Naive thymus-derived CD4-positive, alpha-beta T cell (primary cell): ENCODE results near the gene CBLB. TPM values are rescaled to one million over a fixed set of nuclear protein-coding genes. Genes with fewer than 3 reads are reported as not detected.

ENCODE experiments used
- ATAC-seq: fragments of 150-1000 bp; cut with Tn5 transposase; 2 replicates; pipeline ENCODE4 v1.10.0; 2021; ENCODE audit warnings: mild to moderate bottlenecking, moderate library complexity
- CTCF ChIA-PET: fragments of 350-600 bp; sonication (Branson Sonifier 250); formaldehyde crosslinking; loops from one replicate; lab custom pipeline; 2021; ENCODE audit warnings: antibody characterized with exemption; lab: Charles Lee
- POLR2A ChIA-PET: fragments of 350-600 bp; sonication (Branson Sonifier 250); formaldehyde crosslinking; loops from one replicate; lab custom pipeline; 2021; ENCODE audit warnings: antibody characterized with exemption, inconsistent platforms; lab: Charles Lee
- DNase-seq, 9 donors: peaks; one replicate each; pipeline versions ENCODE4 v3.0.0 to v3.0.0-alpha.2; 2020 to 2022; ENCODE audit warnings: mixed read lengths in 1 of 9
- H3K27ac ChIP-seq: one replicate; pipeline ENCODE4 v1.7.0; 2013; ENCODE audit warnings: mild to moderate bottlenecking, low read depth, low read length, moderate library complexity
- H3K27me3 ChIP-seq, 2 donors: one replicate each; pipeline ENCODE4 v1.7.0; 2013; ENCODE audit warnings: low read length in 2 of 2, mild to moderate bottlenecking in 2 of 2, moderate library complexity in 2 of 2; ENCODE audit not compliant: control insufficient read depth in 2 of 2, insufficient read depth in 2 of 2
- H3K36me3 ChIP-seq, 3 experiments: 1 replicate in 2 of 3; 2 replicates in 1 of 3; pipeline ENCODE4 v1.7.0; 2013; ENCODE audit warnings: low read length in 3 of 3, mild to moderate bottlenecking in 3 of 3, moderate library complexity in 1 of 3; ENCODE audit not compliant: insufficient read depth in 3 of 3, control insufficient read depth in 2 of 3
- H3K4me1 ChIP-seq, 2 donors: one replicate each; pipeline ENCODE4 v1.7.0; 2013; ENCODE audit warnings: low read length in 2 of 2, mild to moderate bottlenecking in 2 of 2, moderate library complexity in 1 of 2; ENCODE audit not compliant: control insufficient read depth in 2 of 2, insufficient read depth in 2 of 2
- H3K4me3 ChIP-seq: 2 replicates; pipeline ENCODE4 v1.7.0; 2013; ENCODE audit warnings: mild to moderate bottlenecking, low read length
- H3K9me3 ChIP-seq, 3 experiments: 1 replicate in 2 of 3; 2 replicates in 1 of 3; pipeline ENCODE4 v1.7.0; 2013; ENCODE audit warnings: low read length in 3 of 3; ENCODE audit not compliant: control insufficient read depth in 2 of 3
- H3K27ac Mint-ChIP-seq, 9 donors: one replicate each; pipeline ENCODE4 v1.8.0; 2020 to 2022; ENCODE audit warnings: mixed read lengths in 9 of 9, mild to moderate bottlenecking in 8 of 9, moderate library complexity in 5 of 9, inconsistent platforms in 2 of 9
- H3K27me3 Mint-ChIP-seq, 5 donors: one replicate each; pipeline ENCODE4 v1.8.0; 2021 to 2022; ENCODE audit warnings: mixed read lengths in 5 of 5, mild to moderate bottlenecking in 1 of 5
- H3K36me3 Mint-ChIP-seq, 5 donors: one replicate each; pipeline ENCODE4 v1.8.0; 2020 to 2022; ENCODE audit warnings: mixed read lengths in 5 of 5, mild to moderate bottlenecking in 3 of 5, inconsistent platforms in 1 of 5
- H3K4me1 Mint-ChIP-seq, 7 donors: one replicate each; pipeline ENCODE4 v1.8.0; 2020 to 2022; ENCODE audit warnings: mixed read lengths in 7 of 7, mild to moderate bottlenecking in 3 of 7, inconsistent platforms in 1 of 7
- H3K4me3 Mint-ChIP-seq, 10 donors: one replicate each; pipeline ENCODE4 v1.8.0; 2020 to 2022; ENCODE audit warnings: mild to moderate bottlenecking in 10 of 10, mixed read lengths in 10 of 10, moderate library complexity in 6 of 10, inconsistent platforms in 2 of 10
- H3K9me3 Mint-ChIP-seq, 11 donors: one replicate each; pipeline ENCODE4 v1.8.0; 2020 to 2022; ENCODE audit warnings: mixed read lengths in 11 of 11, mild to moderate bottlenecking in 4 of 11, inconsistent platforms in 1 of 11, moderate library complexity in 1 of 11
- intact Hi-C, 2 donors: fragments of 100-400 bp; cut with micrococcal nuclease; formaldehyde crosslinking; loops; one replicate each; pipeline ENCODE4 v1.15.1; 2023
- polyA plus RNA-seq, 2 donors: library from polyadenylated mRNA; unstranded; fragments of 300-500 nt; fragmentation: Illumina TruSeq; gene quantifications; one replicate each; pipeline ENCODE4 v1.2.3, GENCODE V29; 2021
- total RNA-seq, 6 experiments: library from RNA in 5 of 6; stranded (reverse) in 5 of 6; gene quantifications; 1 replicate in 5 of 6; 2 replicates in 1 of 6; pipeline ENCODE4 v1.2.3 and lab custom pipeline; 2021 to 2026

Gene CBLB
- total and polyA plus RNA-seq, 7 experiments from 2014 or later: 22.4 to 135 (median 97.8) TPM

GRCh38 chr3:105759442-105760078 lies 109.3 kb downstream of the CBLB start:
- Mint-ChIP-seq H3K4me1 (peaks cover 23 to 85% (median 65%) of the 10 kb centered on the region in 7 donors), H3K4me3 (peak overlapping the region in 3 of 10 donors; percentile 8 to 35 (median 28)), H3K9me3 (peaks cover 7 to 43% (median 25%) of the 10 kb centered on the region in 11 donors), H3K27me3 (no peaks in the 10 kb centered on the region), H3K36me3 (peaks cover 26 to 73% (median 46%) of the 10 kb centered on the region in 5 donors), H3K27ac (peak overlapping the region in 7 of 9 donors; percentile 19 to 83 (median 61))
- H3K4me3 ChIP-seq: no peak overlapping the region
- DNase-seq (no peak), ATAC-seq (no peak)
- H3K4me1 ChIP-seq: peaks cover 27 to 45% of the 10 kb centered on the region in 2 donors
- peaks cover 0 to 22% (median 0%) of the 10 kb centered on the region in 3 experiments for H3K9me3 ChIP-seq
- CTCF ChIA-PET: no interaction called here
- no peaks in the 10 kb centered on the region for H3K27me3 ChIP-seq
- POLR2A ChIA-PET: interaction anchor here (0.6 to 1.5 kb wide), 5 partner anchors 11 to 240 kb away, joined by 3 to 4 read pairs (median 3); no protein-coding TSS in a partner anchor
- no peak overlapping the region for H3K27ac ChIP-seq
- intact Hi-C loops: loop anchor here in 1 of 2 donors (5.0 kb wide), 1 partner anchor 1763 kb away; the partner anchor contains the start of gene BBX
- H3K36me3 ChIP-seq: peaks cover 0 to 24% (median 4%) of the 10 kb centered on the region in 3 experiments

DNA sequence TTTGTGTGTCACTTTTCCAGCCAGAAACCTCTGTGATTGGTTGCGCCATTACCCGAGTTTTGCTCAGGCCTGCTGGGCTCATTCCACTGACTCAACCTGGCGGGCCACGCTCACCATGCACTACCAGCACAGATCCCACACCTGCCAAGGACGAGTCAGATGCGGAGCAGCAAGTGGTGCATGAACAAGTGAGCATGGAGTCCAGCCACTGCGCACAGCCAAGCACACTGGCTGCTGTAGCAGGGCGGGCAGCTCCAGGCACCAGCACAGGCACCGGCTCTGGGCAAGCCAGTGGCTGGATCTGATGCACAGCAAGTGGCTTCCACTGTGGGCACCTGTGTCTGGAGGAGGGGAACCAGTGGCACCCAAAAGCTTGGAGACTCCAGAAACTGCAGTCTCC lies 110.4 kb downstream of the CBLB start:
- H3K36me3 Mint-ChIP-seq: peaks cover 21 to 70% (median 42%) of the 10 kb centered on the region in 5 donors
- Histone ChIP-seq H3K36me3 (peaks cover 0 to 24% (median 4%) of the 10 kb centered on the region in 3 experiments), H3K27ac (no peak overlapping the region), H3K27me3 (no peaks in the 10 kb centered on the region), H3K9me3 (peaks cover 0 to 22% (median 0%) of the 10 kb centered on the region in 3 experiments), H3K4me3 (no peak overlapping the region), H3K4me1 (peaks cover 33 to 46% of the 10 kb centered on the region in 2 donors)
- peaks cover 28 to 84% (median 66%) of the 10 kb centered on the region in 7 donors for H3K4me1 Mint-ChIP-seq
- peak overlapping the region in 2 of 10 donors; percentile 4 to 12 for H3K4me3 Mint-ChIP-seq
- intact Hi-C loops: loop anchor here in 1 of 2 donors (5.0 kb wide), 1 partner anchor 1764 kb away; the partner anchor contains the start of gene BBX
- DNase-seq (no peak), ATAC-seq (no peak)
- ChIA-PET POLR2A (interaction anchor here (1.2 kb wide), 1 partner anchor 17 kb away, joined by 3 read pairs; no protein-coding TSS in a partner anchor), CTCF (no interaction called here)
- H3K27me3 Mint-ChIP-seq: no peaks in the 10 kb centered on the region
- peak overlapping the region in 8 of 9 donors; percentile 25 to 98 (median 64) for H3K27ac Mint-ChIP-seq
- H3K9me3 Mint-ChIP-seq: peaks cover 7 to 41% (median 24%) of the 10 kb centered on the region in 11 donors

GRCh38 chr3:105755121-105755886 lies 113.5 kb downstream of the CBLB start:
- ChIA-PET POLR2A (no interaction called here), CTCF (no interaction called here)
- H3K4me1 Mint-ChIP-seq: peaks cover 34 to 92% (median 81%) of the 10 kb centered on the region in 7 donors
- peaks cover 0 to 49% (median 19%) of the 10 kb centered on the region in 5 donors for H3K36me3 Mint-ChIP-seq
- peaks cover 0 to 18% (median 5%) of the 10 kb centered on the region in 11 donors for H3K9me3 Mint-ChIP-seq
- Histone ChIP-seq H3K27ac (no peak overlapping the region), H3K4me1 (peaks cover 59 to 71% of the 10 kb centered on the region in 2 donors), H3K4me3 (no peak overlapping the region), H3K27me3 (no peaks in the 10 kb centered on the region), H3K36me3 (peaks cover 0 to 16% (median 0%) of the 10 kb centered on the region in 3 experiments), H3K9me3 (peaks cover 0 to 13% (median 0%) of the 10 kb centered on the region in 3 experiments)
- DNase-seq (no peak), ATAC-seq (no peak)
- intact Hi-C loops: loop anchor here (1.0 to 5.0 kb wide), 2 partner anchors 73 to 1767 kb away; partner anchors contain the start of gene BBX (in 1 of the 2)
- H3K4me3 Mint-ChIP-seq: peak overlapping the region in 6 of 10 donors; percentile 32 to 67 (median 62)
- H3K27ac Mint-ChIP-seq: peak overlapping the region; percentile 79 to 99 (median 94)
- H3K27me3 Mint-ChIP-seq: no peaks in the 10 kb centered on the region

- H3K27me3 ChIP-seq: no peaks in the 10 kb centered on the region
- POLR2A ChIA-PET: interaction anchor here (0.6 to 1.4 kb wide), 5 partner anchors 8 to 116 kb away, joined by 3 to 4 read pairs (median 3); partner anchors contain the start of gene CBLB
- CTCF ChIA-PET: interaction anchor here (0.7 kb wide), 1 partner anchor 36 kb away, joined by 4 read pairs; no protein-coding TSS in a partner anchor
- H3K4me3 Mint-ChIP-seq: peak overlapping the region; percentile 64 to 85 (median 80)
- peaks cover 31 to 96% (median 83%) of the 10 kb centered on the region in 7 donors for H3K4me1 Mint-ChIP-seq
- H3K27ac ChIP-seq: peak overlapping the region; percentile 71
- DNase-seq (peak in 7 of 9 donors; percentile 70 to 90 (median 86)), ATAC-seq (peak; percentile 89)
- H3K9me3 ChIP-seq: no peaks in the 10 kb centered on the region
- peaks cover 0 to 6% (median 2%) of the 10 kb centered on the region in 11 donors for H3K9me3 Mint-ChIP-seq
- no peaks in the 10 kb centered on the region for H3K27me3 Mint-ChIP-seq
- intact Hi-C loops: loop anchor here (1.0 to 5.0 kb wide), 18 partner anchors 8 to 478 kb away; partner anchors contain the start of genes CBLB (in 2 of the 2) and ALCAM (in 1 of the 2)
- peak overlapping the region; percentile 20 for H3K4me3 ChIP-seq
- H3K27ac Mint-ChIP-seq: peak overlapping the region; percentile 91 to 99 (median 98)
- H3K36me3 ChIP-seq: no peaks in the 10 kb centered on the region
- peaks cover 74 to 87% of the 10 kb centered on the region in 2 donors for H3K4me1 ChIP-seq
- peaks cover 0 to 40% (median 6%) of the 10 kb centered on the region in 5 donors for H3K36me3 Mint-ChIP-seq
Observed at GRCh38 chr3:105752791-105753415, 115.9 kb downstream of the CBLB start.

- peaks cover 4 to 55% (median 12%) of the 10 kb centered on the region in 5 donors for H3K36me3 Mint-ChIP-seq
- H3K27me3 Mint-ChIP-seq: no peaks in the 10 kb centered on the region
- no peak for ATAC-seq
- DNase-seq: no peak
- H3K9me3 Mint-ChIP-seq: peaks cover 0 to 5% (median 0%) of the 10 kb centered on the region in 11 donors
- H3K4me3 Mint-ChIP-seq: peak overlapping the region in 4 of 10 donors; percentile 1 to 72 (median 65)
- ChIA-PET POLR2A (interaction anchor here (0.9 kb wide), 2 partner anchors 118 to 120 kb away, joined by 3 read pairs; no protein-coding TSS in a partner anchor), CTCF (no interaction called here)
- Histone ChIP-seq H3K27me3 (no peaks in the 10 kb centered on the region), H3K27ac (no peak overlapping the region), H3K4me1 (peaks cover 65 to 71% of the 10 kb centered on the region in 2 donors), H3K36me3 (peaks cover 0 to 3% (median 0%) of the 10 kb centered on the region in 3 experiments), H3K4me3 (no peak overlapping the region), H3K9me3 (no peaks in the 10 kb centered on the region)
- H3K4me1 Mint-ChIP-seq: peaks cover 32 to 93% (median 82%) of the 10 kb centered on the region in 7 donors
- H3K27ac Mint-ChIP-seq: peak overlapping the region; percentile 69 to 98 (median 80)
- intact Hi-C loops: loop anchor here in 1 of 2 donors (2.0 kb wide), 1 partner anchor 17 kb away; no protein-coding TSS in a partner anchor
Observed at GRCh38 chr3:105747696-105748095, 121.1 kb downstream of the CBLB start.
